Activated T-helper 1 cell treated with anti-CD3 and anti-CD28 coated beads, Interleukin-2, amount 50 U/mL, for 16 hours (primary cell): ENCODE measurements around the gene NFATC2IP.
A peak's percentile ranks its signal among the peaks of the same experiment; 100 is the strongest.
"Not testable (repeated sequence)": the region's sequence is repeated elsewhere in the genome, so short reads cannot be mapped to it uniquely, and the experiment has no call there.

Experiments
- DNase-seq, 2 donors: peaks; one replicate each; pipeline ENCODE4 v3.0.0-alpha.2; 2020; ENCODE audit warnings: low read depth in 1 of 2, low spot score in 1 of 2

The NFATC2IP gene

DNA sequence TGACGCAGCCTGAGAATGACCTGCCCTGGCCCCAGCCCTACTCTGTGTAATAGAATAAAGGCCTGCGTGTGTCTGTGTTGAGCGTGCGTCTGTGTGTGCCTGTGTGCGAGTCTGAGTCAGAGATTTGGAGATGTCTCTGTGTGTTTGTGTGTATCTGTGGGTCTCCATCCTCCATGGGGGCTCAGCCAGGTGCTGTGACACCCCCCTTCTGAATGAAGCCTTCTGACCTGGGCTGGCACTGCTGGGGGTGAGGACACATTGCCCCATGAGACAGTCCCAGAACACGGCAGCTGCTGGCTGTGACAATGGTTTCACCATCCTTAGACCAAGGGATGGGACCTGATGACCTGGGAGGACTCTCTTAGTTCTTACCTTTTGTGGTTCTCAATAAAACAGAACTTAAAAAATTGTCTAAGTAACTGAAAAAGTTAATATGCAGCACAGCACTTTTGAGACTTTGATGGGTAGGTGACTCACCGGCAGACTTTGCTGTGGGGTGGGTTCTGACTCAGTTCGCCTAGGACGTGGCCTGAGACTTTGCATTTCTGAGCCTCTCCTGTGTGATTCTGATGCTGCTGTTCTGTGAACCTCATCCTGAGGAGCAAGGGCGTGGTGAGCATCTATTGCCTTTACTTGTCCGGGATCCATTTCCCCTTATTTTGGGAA lies 39.8 kb downstream of the NFATC2IP start:
- DNase-seq = peak in 1 of 2 donors; percentile 53

DNA sequence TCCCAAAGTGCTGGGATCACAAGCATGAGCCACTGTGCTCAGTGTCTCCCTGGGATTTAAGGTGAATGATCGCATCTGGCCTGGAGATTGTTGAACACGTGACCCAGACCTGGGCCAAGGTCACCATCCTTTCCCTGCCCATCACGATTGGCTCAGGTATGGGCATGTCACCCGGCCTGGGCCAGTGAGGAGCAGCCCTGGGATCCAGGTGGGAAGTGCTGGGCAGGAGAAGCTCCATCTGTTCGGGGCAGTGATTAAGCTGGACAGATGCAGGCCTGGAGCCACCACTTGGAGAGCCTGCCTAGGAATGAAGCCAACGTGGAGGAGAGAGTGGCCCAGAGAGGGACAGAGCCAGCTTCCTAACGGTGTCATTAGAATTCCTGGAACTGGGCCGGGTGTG lies 41.0 kb downstream of the NFATC2IP start:
- no peak for DNase-seq

DNA sequence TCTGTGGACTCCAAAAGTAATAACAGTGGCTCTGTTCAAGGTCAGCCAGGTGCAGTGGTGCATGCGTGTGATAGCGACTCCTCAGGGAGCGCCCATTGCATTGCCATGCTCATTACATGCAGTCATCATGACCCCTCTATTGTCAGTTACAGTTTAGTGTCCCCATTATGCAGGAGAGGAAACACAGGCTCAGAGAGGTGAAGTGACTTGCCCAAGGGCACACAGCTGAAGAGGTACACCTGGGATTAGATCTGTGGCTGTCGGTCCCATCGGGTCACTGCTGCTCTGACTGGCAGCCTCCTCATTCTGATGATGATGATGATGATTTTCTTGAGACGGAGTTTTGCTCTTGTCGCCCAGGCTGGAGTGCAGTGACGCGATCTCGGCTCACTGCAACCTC lies 41.8 kb downstream of the NFATC2IP start:
- DNase-seq = no peak

DNA sequence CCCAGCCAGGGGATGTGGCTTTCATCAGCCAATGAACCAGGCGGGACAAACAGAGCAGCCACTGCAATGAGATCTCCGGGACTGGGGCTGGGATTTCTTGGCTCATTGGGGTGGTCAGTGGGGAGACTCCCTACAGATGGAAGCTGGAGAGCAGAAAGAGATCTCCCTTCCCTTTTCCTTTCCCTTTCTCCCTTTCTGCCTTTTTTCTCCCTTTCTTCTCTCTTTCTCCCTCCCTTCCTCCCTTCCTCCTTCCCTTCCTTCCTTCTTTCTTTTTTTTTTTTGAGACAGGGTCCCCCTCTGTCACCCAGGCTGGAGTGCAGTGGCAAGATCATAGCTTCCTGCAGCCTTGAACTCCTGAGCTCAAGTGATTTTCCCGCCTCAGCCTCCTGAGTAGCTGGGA lies 48.1 kb downstream of the NFATC2IP start:
- no peak for DNase-seq

DNA sequence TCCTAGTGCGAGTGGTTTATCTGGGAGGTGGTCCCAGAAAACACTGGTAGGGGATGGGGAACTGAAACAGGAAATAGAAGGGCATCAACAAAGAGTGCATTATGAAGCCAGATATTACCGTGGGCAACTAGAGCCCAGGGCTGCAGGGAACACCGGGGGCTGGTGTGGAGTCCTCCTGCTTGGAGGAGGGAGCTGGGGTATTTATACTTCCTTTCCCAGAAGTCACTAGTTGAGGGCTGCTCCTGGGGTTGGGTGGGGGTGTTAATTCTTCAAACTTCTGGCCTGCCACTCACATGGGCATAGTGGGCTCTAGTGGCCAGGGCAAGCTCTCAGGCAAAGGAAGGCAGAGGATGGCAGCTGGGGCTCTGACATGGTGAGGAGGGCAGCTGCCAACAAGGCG lies 48.8 kb downstream of the NFATC2IP start:
- DNase-seq = no peak

DNA sequence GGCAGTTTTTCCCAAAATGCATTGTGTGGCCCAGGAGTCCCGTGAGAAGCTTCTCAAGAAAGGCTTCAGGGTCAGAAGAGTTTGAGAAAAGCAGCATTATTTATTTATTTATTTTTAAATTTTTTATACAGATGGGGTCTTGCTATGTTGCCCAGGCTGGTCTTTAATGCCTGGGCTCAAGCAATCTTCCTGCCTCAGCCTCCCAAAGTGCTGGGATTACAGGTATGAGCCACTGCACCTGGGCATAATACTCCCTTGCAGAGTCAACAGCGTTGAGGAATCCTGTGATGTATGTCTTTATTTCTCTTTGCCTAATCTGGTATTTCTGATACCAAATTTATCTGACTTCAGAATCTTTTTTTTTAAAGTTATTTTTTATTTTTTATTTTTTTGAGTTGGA lies 49.3 kb downstream of the NFATC2IP start:
- DNase-seq = no peak

DNA sequence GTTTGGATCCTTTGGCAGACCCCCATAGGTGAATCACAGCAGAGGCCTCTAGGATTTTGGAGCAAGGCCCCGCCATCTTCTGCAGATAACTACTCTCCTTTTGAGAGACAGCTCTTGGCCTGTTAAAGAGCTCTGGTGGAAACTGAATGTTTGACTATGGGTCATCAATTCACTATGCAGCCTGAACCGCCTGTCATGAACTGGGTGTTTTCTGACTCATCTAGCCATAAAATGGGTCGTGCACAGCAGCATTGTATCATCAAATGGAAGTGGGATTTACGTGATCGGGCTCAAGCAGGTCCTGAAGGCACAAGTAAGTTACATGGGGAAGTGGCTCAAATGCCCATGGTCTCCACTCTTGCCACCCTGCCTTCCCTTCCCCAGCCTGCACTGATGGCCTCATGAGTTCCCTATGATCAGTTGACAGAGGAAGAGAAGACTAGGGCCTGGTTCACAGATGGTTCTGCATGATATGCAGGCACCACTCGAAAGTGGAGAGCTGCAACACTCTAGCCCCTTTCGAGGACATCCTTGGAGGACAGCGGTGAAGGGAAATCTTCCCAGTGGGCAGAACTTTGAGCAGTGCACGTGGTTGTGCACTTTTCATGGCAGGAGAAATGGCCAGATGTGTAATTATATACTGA lies 53.9 kb downstream of the NFATC2IP start:
- not testable (repeated sequence) for DNase-seq

DNA sequence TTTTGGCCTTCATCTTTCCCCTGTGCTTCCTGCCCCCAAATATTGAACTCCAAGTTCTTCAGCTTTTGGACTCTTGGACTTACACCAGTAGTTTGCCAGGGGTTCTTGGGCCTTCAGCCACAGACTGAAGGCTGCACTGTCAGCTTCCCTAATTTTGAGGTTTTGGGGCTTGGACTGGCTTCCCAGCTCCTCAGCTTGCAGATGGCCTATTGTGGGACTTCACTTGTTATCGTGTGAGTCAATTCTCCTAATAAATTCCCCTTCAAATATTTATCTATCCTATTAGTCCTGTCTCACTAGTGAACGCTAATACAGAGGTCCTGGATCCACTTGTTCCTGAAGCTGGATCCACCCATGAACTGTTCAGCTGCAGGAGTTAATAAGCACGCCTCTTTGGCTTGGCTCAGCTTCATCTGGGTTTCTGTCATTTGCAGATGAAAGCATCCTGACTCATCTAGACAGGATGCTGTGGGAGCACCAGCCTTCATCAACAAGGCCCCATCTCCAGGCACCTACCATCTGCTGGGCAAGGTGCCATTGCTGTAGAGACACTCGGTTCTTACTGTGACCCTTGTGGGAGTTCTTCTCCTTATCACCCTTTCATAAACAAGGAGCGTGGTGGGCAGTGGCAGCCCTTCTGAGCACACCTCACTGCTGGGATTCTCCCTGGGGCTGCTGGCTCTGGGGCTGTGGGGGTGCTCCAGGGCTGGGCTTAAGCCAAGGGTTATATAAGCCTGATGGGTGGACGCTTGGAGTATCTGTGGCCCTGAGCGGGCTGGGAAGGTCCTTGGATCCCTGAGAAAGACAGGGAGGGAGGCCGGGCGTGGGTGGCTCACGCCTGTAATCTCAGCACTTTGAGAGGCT lies 57.2 kb downstream of the NFATC2IP start:
- DNase-seq = peak; percentile 50 to 55

DNA sequence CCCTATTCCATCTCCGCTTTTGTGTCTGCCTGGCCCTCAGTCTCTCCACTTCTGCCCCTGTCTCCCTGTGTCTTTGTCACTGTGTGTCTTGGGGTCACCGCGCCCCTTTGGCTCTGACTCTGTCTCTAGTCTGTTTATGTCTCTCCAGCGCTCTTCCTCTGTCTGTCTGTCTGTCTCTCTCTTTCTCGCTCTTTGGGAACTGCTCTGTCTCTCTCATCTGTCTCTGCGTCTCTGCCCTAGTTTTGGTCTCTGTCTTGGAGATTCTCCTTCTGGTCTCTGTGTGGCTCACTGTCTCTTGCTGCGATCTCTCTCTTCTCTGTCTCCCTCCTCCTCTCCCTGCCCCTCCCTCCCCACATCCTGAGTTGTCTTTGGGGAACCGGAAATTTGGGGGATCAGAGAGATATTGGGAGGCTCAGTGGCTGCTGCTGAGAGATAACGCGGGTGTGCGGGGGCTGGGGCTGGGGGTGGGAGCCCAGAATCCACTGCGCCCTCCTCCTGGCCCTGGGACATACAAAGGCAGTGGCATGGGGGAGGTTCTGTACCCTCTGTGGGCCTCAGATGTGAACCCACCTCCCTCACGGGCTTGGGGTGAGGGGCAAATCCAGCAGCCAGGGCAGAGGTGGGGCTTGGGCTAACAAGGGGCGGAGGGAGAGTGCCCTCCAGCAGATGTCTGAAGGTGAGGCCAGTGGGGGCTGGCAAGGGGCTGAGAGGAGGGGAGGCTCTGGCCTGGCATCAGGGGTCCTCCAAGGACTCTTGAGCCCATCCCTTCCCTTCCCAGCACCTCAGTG lies 58.5 kb downstream of the NFATC2IP start:
- no peak for DNase-seq

DNA sequence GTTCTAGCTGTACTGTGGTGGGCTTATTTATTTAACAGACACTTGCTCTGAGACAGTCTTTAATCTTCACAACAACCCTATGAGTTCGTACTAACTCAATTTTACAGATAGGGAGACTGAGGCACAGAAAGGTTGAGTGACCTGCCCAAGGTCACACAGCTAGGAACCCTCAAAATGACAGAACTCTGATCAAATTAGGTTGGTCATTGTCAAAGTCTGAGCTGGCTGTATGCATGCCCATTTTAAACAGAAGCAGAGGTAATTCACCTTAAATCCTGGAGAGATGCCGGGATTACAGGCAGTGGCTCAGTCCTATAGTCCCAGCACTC lies 59.1 kb downstream of the NFATC2IP start:
- no peak for DNase-seq

DNA sequence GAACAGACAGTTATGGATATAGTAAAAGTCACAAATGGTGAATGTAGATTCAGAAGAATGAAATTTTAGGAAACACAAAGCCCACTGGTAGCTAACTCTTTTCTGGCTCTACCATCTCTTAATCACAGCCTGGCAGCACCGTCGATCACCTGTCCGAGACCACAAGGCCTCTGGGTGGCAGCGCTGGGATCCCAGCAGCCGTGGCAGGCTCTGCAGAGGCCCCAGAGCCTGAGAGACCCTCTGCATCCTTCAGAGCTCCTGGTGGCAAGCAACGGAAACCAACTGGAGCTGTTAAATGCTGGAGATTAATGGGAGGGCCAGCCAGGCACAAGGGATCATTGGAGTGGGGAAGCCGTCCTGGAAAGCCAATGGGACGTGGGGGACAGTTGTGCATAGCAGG lies 60.4 kb downstream of the NFATC2IP start:
- no peak for DNase-seq

DNA sequence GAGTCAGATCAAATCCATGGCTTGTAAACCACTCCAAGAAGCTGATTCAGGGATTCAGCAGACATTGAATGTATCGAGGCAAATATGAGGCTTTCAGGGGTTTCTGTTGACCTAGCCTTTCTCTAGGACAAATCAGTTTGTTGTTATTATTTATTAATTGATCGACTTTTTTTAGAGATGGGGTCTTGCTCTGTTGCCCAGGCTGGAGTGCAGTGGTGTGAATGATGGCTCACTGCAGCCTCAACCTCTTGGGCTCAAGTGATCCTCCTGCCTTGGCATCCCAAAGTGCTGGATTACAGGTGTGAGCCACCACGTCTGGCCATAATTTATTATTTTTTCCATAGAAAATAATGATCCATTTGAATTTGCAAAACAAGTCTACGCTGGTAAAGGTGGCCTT lies 61.1 kb downstream of the NFATC2IP start:
- no peak for DNase-seq

DNA sequence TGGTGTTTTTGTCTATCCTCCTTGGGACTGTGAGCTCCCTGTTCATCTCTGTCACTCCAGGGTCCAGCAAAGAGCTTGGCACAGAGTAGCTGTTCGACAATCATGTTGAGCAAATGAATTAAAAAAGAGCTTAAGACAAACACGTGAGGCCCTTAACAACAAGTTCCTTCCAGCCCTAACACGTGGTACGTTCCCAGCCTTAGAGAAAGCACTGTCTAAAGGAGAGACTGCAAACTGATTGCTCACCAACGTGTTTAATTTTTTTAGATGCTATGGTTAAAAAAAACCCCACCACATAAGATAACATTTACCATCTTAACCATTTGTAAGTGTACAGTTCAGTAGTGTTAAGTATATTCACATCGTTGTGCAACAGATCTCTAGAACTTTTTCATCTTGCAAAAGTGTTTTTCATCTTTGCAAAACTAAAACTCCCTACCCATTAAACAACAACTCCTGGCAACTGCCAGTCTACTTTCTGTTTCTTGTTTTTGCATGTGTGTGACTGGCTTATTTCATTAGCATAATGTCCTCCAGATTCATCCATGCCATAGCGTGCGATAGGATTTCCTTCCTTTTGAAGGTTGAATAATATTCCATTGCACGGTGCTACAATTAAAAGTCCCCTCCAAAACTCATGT lies 62.3 kb downstream of the NFATC2IP start:
- no peak for DNase-seq

DNA sequence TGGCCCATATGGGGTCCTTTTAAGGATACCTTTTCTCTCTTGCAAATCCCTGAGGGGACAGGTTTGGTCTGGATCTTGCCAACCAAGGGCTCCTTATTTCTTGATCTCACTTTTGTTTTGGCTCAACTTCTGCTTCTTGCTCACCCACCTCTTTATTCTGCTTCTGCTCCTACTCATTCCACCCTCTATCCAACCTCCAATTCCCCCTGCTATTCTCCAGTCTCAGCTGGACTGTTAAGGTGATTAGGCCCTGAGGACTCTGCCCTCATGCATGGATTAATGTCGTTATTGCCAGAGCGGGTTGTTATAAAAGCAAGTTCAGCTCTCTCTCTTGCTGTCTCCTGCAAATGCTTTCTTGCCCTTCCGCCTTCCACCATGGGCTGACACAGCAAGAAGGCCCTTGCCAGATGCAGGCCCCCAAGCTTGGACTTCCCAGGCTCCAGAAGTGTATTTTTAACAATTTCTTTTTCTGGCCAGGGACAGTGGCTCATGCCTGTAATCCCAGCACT lies 63.9 kb downstream of the NFATC2IP start:
- DNase-seq = no peak
